OCI-LY3 (cell line): ENCODE measurements around the gene RELN.

ENCODE experiments used
- H2AFZ ChIP-seq: fragments of 200-600, 300-600 bp; shearing (Covaris generic); 2 replicates; pipeline ENCODE4 v1.6.0; 2014; ENCODE audit warnings: antibody characterized with exemption, low read depth, low read length
- H3K27ac ChIP-seq: fragments of 200-600, 300-600 bp; sonication (generic); 2 replicates; pipeline ENCODE4 v1.5.1; 2014; ENCODE audit warnings: mild to moderate bottlenecking, low read length, moderate library complexity, mixed read lengths
- H3K27me3 ChIP-seq: fragments of 200-600, 300-600 bp; sonication (generic); 2 replicates; pipeline ENCODE4 v1.6.1; 2014; ENCODE audit warnings: low read depth, low read length, mixed read lengths
- H3K36me3 ChIP-seq: fragments of 200-600, 300-600 bp; sonication (generic); replicated peaks from 2 replicates; pipeline ENCODE3; 2014; ENCODE audit warnings: low read depth, low read length, mixed read lengths
- H3K4me1 ChIP-seq: fragments of 300-600, 200-600 bp; sonication (generic); 2 replicates; pipeline ENCODE4 v1.6.1; 2014; ENCODE audit warnings: low read length, mixed read lengths
- H3K4me2 ChIP-seq: fragments of 200-600, 300-600 bp; sonication (generic); 2 replicates; pipeline ENCODE4 v1.6.1; 2014; ENCODE audit warnings: low read length, mixed read lengths
- H3K4me3 ChIP-seq: fragments of 300-600, 200-600 bp; sonication (generic); 2 replicates; pipeline ENCODE4 v1.5.1; 2014; ENCODE audit warnings: antibody characterized with exemption, mild to moderate bottlenecking, low read length, moderate library complexity
- H3K79me2 ChIP-seq: fragments of 300-600, 200-600 bp; shearing (Covaris generic); 2 replicates; pipeline ENCODE4 v1.6.1; 2014; ENCODE audit warnings: mild to moderate bottlenecking, low read length, mixed read lengths
- H3K9ac ChIP-seq: fragments of 300-600, 200-600 bp; shearing (Covaris generic); 2 replicates; pipeline ENCODE4 v1.6.0; 2014; ENCODE audit warnings: mild to moderate bottlenecking, low read length, moderate library complexity
- H3K9me3 ChIP-seq: fragments of 200-600, 300-600 bp; shearing (Covaris generic); 2 replicates; pipeline ENCODE4 v1.6.1; 2014; ENCODE audit warnings: low read length, mixed read lengths; ENCODE audit not compliant: insufficient read depth
- H4K20me1 ChIP-seq: fragments of 200-600, 300-600 bp; sonication (generic); 2 replicates; pipeline ENCODE4 v1.6.1; 2016; ENCODE audit warnings: low read length, mixed read lengths; ENCODE audit not compliant: insufficient read depth
- EZH2phosphoT487 ChIP-seq: fragments of 200-600 bp; shearing (Covaris generic); IDR thresholded peaks from 2 replicates; pipeline ENCODE4 v1.6.1; 2018; ENCODE audit warnings: antibody characterized with exemption, mixed run types, low read depth
- TF ChIP-seq, protein P1 (sequence below): fragments of 200-600, 300-600 bp; sonication (generic); IDR thresholded peaks from 2 replicates; pipeline ENCODE4 v1.5.1; 2014; ENCODE audit warnings: antibody characterized with exemption, low read length, low read depth

The RELN gene

GRCh38 chr7:103879928-103880600 lies 109.4 kb downstream of the RELN start:
- H3K79me2 ChIP-seq, result no peaks in the 10 kb centered on the region
- H2AFZ ChIP-seq, result no peak overlapping the region
- no peak overlapping the region for H3K9ac ChIP-seq
- H3K27ac ChIP-seq, result no peak overlapping the region
- no peaks in the 10 kb centered on the region; the same call in 1 of the 2 replicates for H3K27me3 ChIP-seq
- H3K4me1 ChIP-seq, result no peaks in the 10 kb centered on the region
- H3K4me3 ChIP-seq, result no peak overlapping the region
- no peaks in the 10 kb centered on the region for H3K9me3 ChIP-seq
- no peaks in the 10 kb centered on the region for H3K36me3 ChIP-seq
- TF ChIP-seq EZH2phosphoT487, result no peak
- TF ChIP-seq, protein P1, sequence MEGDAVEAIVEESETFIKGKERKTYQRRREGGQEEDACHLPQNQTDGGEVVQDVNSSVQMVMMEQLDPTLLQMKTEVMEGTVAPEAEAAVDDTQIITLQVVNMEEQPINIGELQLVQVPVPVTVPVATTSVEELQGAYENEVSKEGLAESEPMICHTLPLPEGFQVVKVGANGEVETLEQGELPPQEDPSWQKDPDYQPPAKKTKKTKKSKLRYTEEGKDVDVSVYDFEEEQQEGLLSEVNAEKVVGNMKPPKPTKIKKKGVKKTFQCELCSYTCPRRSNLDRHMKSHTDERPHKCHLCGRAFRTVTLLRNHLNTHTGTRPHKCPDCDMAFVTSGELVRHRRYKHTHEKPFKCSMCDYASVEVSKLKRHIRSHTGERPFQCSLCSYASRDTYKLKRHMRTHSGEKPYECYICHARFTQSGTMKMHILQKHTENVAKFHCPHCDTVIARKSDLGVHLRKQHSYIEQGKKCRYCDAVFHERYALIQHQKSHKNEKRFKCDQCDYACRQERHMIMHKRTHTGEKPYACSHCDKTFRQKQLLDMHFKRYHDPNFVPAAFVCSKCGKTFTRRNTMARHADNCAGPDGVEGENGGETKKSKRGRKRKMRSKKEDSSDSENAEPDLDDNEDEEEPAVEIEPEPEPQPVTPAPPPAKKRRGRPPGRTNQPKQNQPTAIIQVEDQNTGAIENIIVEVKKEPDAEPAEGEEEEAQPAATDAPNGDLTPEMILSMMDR, result no peak
- H4K20me1 ChIP-seq, result no peaks in the 10 kb centered on the region
- no peak overlapping the region for H3K4me2 ChIP-seq

GRCh38 chr7:103879411-103879810 lies 110.0 kb downstream of the RELN start:
- Histone ChIP-seq H3K4me3 (no peak overlapping the region), H3K27ac (no peak overlapping the region), H3K27me3 (no peaks in the 10 kb centered on the region; the same call in 1 of the 2 replicates), H2AFZ (no peak overlapping the region), H3K4me2 (no peak overlapping the region), H3K4me1 (no peaks in the 10 kb centered on the region), H4K20me1 (no peaks in the 10 kb centered on the region), H3K9me3 (no peaks in the 10 kb centered on the region), H3K9ac (no peak overlapping the region), H3K79me2 (no peaks in the 10 kb centered on the region), H3K36me3 (no peaks in the 10 kb centered on the region)
- TF ChIP-seq, protein P1, result no peak

DNA sequence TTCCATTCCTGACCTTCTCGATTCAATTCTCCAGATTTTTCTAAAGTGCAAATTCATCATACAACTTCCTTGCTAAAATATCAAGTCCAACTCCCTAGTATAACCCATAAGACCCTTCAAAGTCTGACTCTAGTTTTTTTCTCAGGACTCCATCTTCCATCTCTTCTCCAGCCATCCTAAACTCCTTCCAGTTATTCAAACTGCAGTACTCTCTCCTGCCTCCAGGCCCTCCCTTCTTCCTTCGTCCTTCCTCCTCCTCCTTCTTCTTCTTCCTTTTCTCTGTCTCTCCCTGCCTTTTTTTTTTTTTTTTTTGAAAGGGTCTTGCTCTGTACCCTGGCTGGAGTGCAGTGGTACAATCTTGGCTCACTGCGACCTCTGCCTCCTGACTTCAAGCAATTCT lies 111.9 kb downstream of the RELN start:
- Histone ChIP-seq H3K4me2 (no peak overlapping the region), H4K20me1 (no peaks in the 10 kb centered on the region), H2AFZ (no peak overlapping the region), H3K9ac (no peak overlapping the region), H3K27me3 (no peaks in the 10 kb centered on the region; the same call in 1 of the 2 replicates), H3K4me1 (no peaks in the 10 kb centered on the region), H3K36me3 (no peaks in the 10 kb centered on the region), H3K9me3 (no peaks in the 10 kb centered on the region), H3K4me3 (no peak overlapping the region), H3K79me2 (no peaks in the 10 kb centered on the region), H3K27ac (no peak overlapping the region)
- TF ChIP-seq, protein P1, result no peak
- TF ChIP-seq EZH2phosphoT487, result no peak

GRCh38 chr7:103875718-103876117 lies 113.7 kb downstream of the RELN start:
- no peaks in the 10 kb centered on the region for H3K9me3 ChIP-seq
- H3K4me3 ChIP-seq, result no peak overlapping the region
- no peaks in the 10 kb centered on the region for H3K79me2 ChIP-seq
- TF ChIP-seq, protein P1, result no peak
- TF ChIP-seq EZH2phosphoT487, result no peak
- no peak overlapping the region for H2AFZ ChIP-seq
- H3K27ac ChIP-seq, result no peak overlapping the region
- no peaks in the 10 kb centered on the region for H4K20me1 ChIP-seq
- peaks cover 2% of the 10 kb centered on the region; the same call in 1 of the 2 replicates for H3K27me3 ChIP-seq
- H3K9ac ChIP-seq, result no peak overlapping the region
- no peak overlapping the region for H3K4me2 ChIP-seq
- no peaks in the 10 kb centered on the region for H3K36me3 ChIP-seq
- H3K4me1 ChIP-seq, result peaks cover 4% of the 10 kb centered on the region
